Lower leg skin (tissue), 3 donors: ENCODE data around the gene BMP7.

Experiments used
- POLR2A ChIP-seq, 2 donors: fragments of 450-650 bp; IDR thresholded peaks; one replicate each; pipeline ENCODE4 v1.6.1; 2016 to 2017; ENCODE audit warnings: antibody characterized with exemption in 2 of 2, mild to moderate bottlenecking in 1 of 2, moderate library complexity in 1 of 2
- TF ChIP-seq, protein P1 (sequence below), 3 donors: fragments of 450-650 bp; IDR thresholded peaks; one replicate each; pipeline ENCODE4 v1.5.1; 2016; ENCODE audit warnings: antibody characterized with exemption in 3 of 3, mild to moderate bottlenecking in 3 of 3, moderate library complexity in 2 of 3

- TF ChIP-seq, protein P1, sequence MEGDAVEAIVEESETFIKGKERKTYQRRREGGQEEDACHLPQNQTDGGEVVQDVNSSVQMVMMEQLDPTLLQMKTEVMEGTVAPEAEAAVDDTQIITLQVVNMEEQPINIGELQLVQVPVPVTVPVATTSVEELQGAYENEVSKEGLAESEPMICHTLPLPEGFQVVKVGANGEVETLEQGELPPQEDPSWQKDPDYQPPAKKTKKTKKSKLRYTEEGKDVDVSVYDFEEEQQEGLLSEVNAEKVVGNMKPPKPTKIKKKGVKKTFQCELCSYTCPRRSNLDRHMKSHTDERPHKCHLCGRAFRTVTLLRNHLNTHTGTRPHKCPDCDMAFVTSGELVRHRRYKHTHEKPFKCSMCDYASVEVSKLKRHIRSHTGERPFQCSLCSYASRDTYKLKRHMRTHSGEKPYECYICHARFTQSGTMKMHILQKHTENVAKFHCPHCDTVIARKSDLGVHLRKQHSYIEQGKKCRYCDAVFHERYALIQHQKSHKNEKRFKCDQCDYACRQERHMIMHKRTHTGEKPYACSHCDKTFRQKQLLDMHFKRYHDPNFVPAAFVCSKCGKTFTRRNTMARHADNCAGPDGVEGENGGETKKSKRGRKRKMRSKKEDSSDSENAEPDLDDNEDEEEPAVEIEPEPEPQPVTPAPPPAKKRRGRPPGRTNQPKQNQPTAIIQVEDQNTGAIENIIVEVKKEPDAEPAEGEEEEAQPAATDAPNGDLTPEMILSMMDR (IDR thresholded peaks at IDR 0.05) = no peak
- TF ChIP-seq POLR2A (IDR thresholded peaks at IDR 0.05) = no peak
These were observed 45.9 kb downstream of the BMP7 start for GRCh38 chr20:57220337-57221145.
